Measurements from ENCODE around the gene KCTD11.
A peak's percentile ranks its signal among the peaks of the same experiment; 100 is the strongest.

DNA sequence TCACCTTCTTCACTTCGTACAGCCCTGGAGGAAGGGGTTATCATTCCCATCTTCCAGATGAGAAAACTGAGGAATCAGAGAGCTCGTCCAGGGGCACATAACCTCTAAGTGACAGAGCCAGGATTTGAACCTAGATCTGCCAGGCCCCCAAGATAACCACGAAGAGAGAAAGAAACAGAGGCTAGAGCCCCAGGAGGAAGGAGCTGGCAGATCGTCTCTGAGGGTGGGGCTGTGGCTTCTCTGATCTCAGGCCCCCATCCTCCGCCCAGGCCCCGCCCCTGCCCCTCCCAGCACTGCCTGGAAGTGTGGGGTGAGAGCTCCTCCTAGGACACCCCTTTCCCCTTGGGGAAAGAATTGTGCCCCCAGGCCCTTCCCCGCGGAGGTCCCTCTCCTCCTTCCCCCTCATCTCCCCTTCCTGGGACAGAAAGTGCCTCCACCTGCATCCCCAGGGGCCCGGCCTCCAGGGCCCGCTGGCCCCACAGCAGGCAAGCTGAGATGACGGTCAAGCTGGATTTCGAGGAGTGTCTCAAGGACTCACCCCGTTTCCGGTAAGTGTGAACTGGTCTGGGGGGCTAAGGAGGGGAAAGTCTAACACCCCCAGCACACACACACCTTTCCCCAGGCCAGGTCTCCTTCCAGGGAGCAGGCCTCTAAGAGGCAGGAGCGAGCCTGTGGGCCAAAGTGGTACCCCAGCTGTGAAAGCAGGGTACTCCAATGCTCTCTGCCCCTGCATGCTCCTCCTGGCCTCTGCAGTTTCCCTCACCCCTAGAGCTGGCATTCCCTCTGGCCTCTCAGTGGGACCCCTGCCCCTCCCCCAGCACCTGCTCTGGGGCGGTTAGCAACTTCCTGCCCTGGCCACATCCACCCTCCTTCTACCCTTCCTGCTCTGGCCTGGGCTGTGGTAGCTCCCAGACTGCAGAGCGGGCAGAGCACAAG, 15.5 kb upstream of the KCTD11 start, which contains the start of gene ACAP1:
- TF ChIP-seq, protein P1, sequence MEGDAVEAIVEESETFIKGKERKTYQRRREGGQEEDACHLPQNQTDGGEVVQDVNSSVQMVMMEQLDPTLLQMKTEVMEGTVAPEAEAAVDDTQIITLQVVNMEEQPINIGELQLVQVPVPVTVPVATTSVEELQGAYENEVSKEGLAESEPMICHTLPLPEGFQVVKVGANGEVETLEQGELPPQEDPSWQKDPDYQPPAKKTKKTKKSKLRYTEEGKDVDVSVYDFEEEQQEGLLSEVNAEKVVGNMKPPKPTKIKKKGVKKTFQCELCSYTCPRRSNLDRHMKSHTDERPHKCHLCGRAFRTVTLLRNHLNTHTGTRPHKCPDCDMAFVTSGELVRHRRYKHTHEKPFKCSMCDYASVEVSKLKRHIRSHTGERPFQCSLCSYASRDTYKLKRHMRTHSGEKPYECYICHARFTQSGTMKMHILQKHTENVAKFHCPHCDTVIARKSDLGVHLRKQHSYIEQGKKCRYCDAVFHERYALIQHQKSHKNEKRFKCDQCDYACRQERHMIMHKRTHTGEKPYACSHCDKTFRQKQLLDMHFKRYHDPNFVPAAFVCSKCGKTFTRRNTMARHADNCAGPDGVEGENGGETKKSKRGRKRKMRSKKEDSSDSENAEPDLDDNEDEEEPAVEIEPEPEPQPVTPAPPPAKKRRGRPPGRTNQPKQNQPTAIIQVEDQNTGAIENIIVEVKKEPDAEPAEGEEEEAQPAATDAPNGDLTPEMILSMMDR (IDR thresholded peaks at IDR 0.05; ENCODE audit: low read depth, low read length): no peak
- TF ChIP-seq, protein P2, sequence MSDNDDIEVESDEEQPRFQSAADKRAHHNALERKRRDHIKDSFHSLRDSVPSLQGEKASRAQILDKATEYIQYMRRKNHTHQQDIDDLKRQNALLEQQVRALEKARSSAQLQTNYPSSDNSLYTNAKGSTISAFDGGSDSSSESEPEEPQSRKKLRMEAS (IDR thresholded peaks at IDR 0.05; ENCODE audit: low read depth, low read length): peak; percentile 54
- TF ChIP-seq POLR2A (IDR thresholded peaks at IDR 0.05; ENCODE audit: extremely low read depth, insufficient read length) (no peak), MYC (IDR thresholded peaks at IDR 0.05; ENCODE audit: low read depth, low read length) (0 out of 2 replicates have a peak, but pooled peaks have one; percentile 54)
